PC-3 (cell line): Measurements from ENCODE around the gene GALNT18. TPM values are rescaled to one million over a fixed set of nuclear protein-coding genes. Genes with fewer than 3 reads are reported as not detected.
A peak's percentile ranks its signal among the peaks of the same experiment; 100 is the strongest.

Experiments used
- ATAC-seq: fragments of 200-7000 bp; cut with Tn5 transposase; 2 replicates; pipeline ENCODE4 v1.9.1; 2020; ENCODE audit warnings: mild to moderate bottlenecking, moderate library complexity
- BruUV-seq: library from RNA; stranded (reverse); fragments of 400-500 nt; replicated peaks from 2 replicates; lab custom pipeline; 2021; lab: Mats Ljungman, UMichigan
- CTCF ChIA-PET: fragments of 300-600 bp; sonication (Branson Sonifier 250); formaldehyde crosslinking; loops from one replicate; lab custom pipeline; 2022; ENCODE audit warnings: antibody characterized with exemption; lab: Charles Lee
- POLR2A ChIA-PET: fragments of 300-600 bp; sonication (Branson Sonifier 250); formaldehyde crosslinking; loops from one replicate; lab custom pipeline; 2022; ENCODE audit warnings: antibody characterized with exemption; ENCODE audit not compliant: unreplicated experiment; lab: Charles Lee
- DNase-seq: peaks from one replicate; pipeline ENCODE4 v3.0.0-alpha.2; 2015
- H2AFZ ChIP-seq: fragments of 300-600 bp; sonication (generic); 2 replicates; pipeline ENCODE4 v1.6.0; 2016; ENCODE audit warnings: antibody characterized with exemption, low read length
- H3F3A ChIP-seq: fragments of 300-600 bp; sonication (generic); one replicate; pipeline ENCODE4 v1.6.0; 2017; ENCODE audit warnings: antibody characterized with exemption, low read length, control low read depth, mild to moderate bottlenecking; ENCODE audit not compliant: unreplicated experiment
- H3K27ac ChIP-seq: fragments of 300-600 bp; sonication (generic); 2 replicates; pipeline ENCODE4 v1.5.1; 2016; ENCODE audit warnings: mild to moderate bottlenecking, low read length
- H3K27me3 ChIP-seq: fragments of 300-600 bp; sonication (generic); 2 replicates; pipeline ENCODE4 v1.6.1; 2016; ENCODE audit warnings: low read length, mixed read lengths
- H3K36me3 ChIP-seq: fragments of 300-600 bp; sonication (generic); 2 replicates; pipeline ENCODE4 v1.6.1; 2016; ENCODE audit warnings: low read depth, mixed run types, low read length, mixed read lengths
- H3K4me1 ChIP-seq: fragments of 300-600 bp; sonication (generic); 2 replicates; pipeline ENCODE4 v1.5.1; 2016; ENCODE audit warnings: low read length; ENCODE audit not compliant: insufficient read depth
- H3K4me2 ChIP-seq: fragments of 300-600 bp; sonication (generic); 2 replicates; pipeline ENCODE4 v1.6.0; 2016; ENCODE audit warnings: low read length
- H3K4me3 ChIP-seq: fragments of 300-600 bp; sonication (generic); 2 replicates; pipeline ENCODE4 v1.5.1; 2016; ENCODE audit warnings: mild to moderate bottlenecking, low read length, mixed read lengths
- H3K79me2 ChIP-seq: fragments of 300-600 bp; sonication (generic); 2 replicates; pipeline ENCODE4 v1.6.1; 2017; ENCODE audit warnings: low read length, mixed read lengths
- H3K9ac ChIP-seq: fragments of 300-600 bp; sonication (generic); 2 replicates; pipeline ENCODE4 v1.6.0; 2016; ENCODE audit warnings: mild to moderate bottlenecking, low read length
- H3K9me2 ChIP-seq: fragments of 300-600 bp; sonication (generic); replicated peaks from 2 replicates; pipeline ENCODE4 v1.6.1; 2016; ENCODE audit warnings: mixed run types, low read length, mixed read lengths
- H3K9me3 ChIP-seq: fragments of 300-600 bp; sonication (generic); 2 replicates; pipeline ENCODE4 v1.6.1; 2016; ENCODE audit warnings: low read length, mixed read lengths
- H4K20me1 ChIP-seq: fragments of 300-600 bp; sonication (generic); 2 replicates; pipeline ENCODE4 v1.6.1; 2016; ENCODE audit warnings: low read length, mixed read lengths
- EZH2 ChIP-seq: fragments of 300-600 bp; sonication (generic); IDR thresholded peaks from one replicate; pipeline ENCODE4 v1.6.1; 2017; ENCODE audit warnings: antibody characterized with exemption, mild to moderate bottlenecking, low read length; ENCODE audit not compliant: unreplicated experiment
- EZH2phosphoT487 ChIP-seq: fragments of 300-600 bp; sonication (generic); IDR thresholded peaks from 2 replicates; pipeline ENCODE4 v1.6.1; 2018; ENCODE audit warnings: mild to moderate bottlenecking, antibody characterized with exemption, low read length, borderline replicate concordance
- intact Hi-C: fragments of 100-400 bp; cut with micrococcal nuclease; formaldehyde crosslinking; loops from 2 replicates; pipeline ENCODE4 v1.9.0; 2023
- total RNA-seq: library from RNA; depleted of rRNA; stranded (reverse); fragments of >200 nt; gene quantifications from 2 replicates; pipeline ENCODE4 v1.2.3, GENCODE V29; 2014
- TF ChIP-seq, protein P1 (sequence below): fragments of 300-600 bp; sonication (generic); conservative IDR thresholded peaks from 2 replicates; pipeline ENCODE4 v1.5.1; 2017; ENCODE audit warnings: antibody characterized with exemption, low read depth, mild to moderate bottlenecking, low read length

Gene GALNT18
- total RNA-seq, 1 experiment from 2014 or later: 34.5 TPM

DNA sequence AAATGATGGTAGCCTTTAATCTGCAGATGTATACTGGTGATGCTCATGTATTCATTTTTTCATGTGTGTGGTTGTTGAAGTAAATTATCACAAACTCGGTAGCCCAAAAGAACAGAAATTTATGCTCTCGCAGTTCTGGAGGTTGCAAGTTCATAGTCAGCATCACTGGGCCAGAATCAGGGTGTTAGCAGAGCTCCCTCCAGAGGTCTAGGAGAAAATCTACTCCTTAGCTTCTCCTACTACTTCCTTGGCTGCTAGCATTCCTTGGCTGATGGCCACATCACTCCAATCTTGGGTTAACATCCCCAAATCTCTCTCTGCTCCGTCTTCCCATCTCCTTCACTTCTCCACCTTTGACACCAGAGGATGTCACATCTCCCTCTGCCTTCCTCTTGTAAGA is 45.3 kb upstream of the GALNT18 start:
- no peaks in the 10 kb centered on the region for H3K36me3 ChIP-seq
- H3K9me3 ChIP-seq: no peaks in the 10 kb centered on the region
- ChIA-PET POLR2A (no interaction called here), CTCF (no interaction called here)
- no peak for TF ChIP-seq EZH2
- TF ChIP-seq, protein P1, sequence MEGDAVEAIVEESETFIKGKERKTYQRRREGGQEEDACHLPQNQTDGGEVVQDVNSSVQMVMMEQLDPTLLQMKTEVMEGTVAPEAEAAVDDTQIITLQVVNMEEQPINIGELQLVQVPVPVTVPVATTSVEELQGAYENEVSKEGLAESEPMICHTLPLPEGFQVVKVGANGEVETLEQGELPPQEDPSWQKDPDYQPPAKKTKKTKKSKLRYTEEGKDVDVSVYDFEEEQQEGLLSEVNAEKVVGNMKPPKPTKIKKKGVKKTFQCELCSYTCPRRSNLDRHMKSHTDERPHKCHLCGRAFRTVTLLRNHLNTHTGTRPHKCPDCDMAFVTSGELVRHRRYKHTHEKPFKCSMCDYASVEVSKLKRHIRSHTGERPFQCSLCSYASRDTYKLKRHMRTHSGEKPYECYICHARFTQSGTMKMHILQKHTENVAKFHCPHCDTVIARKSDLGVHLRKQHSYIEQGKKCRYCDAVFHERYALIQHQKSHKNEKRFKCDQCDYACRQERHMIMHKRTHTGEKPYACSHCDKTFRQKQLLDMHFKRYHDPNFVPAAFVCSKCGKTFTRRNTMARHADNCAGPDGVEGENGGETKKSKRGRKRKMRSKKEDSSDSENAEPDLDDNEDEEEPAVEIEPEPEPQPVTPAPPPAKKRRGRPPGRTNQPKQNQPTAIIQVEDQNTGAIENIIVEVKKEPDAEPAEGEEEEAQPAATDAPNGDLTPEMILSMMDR: peak; percentile 37; the same call in 1 of the 2 replicates
- no peak for TF ChIP-seq EZH2phosphoT487
- no peak overlapping the region for H2AFZ ChIP-seq
- ATAC-seq: no peak
- H3K4me1 ChIP-seq: no peaks in the 10 kb centered on the region
- H3K27ac ChIP-seq: no peak overlapping the region
- no peaks in the 10 kb centered on the region for H3F3A ChIP-seq
- intact Hi-C loops: no loop called here
- peaks cover 67% of the 10 kb centered on the region for H3K27me3 ChIP-seq
- no peaks in the 10 kb centered on the region for H3K79me2 ChIP-seq
- no peak overlapping the region for H3K4me2 ChIP-seq
- H3K4me3 ChIP-seq: no peak overlapping the region
- H3K9ac ChIP-seq: no peak overlapping the region
- no peaks in the 10 kb centered on the region for H3K9me2 ChIP-seq
- BruUV-seq: no TSS peak
- no peaks in the 10 kb centered on the region for H4K20me1 ChIP-seq
- DNase-seq: peak; percentile 24

DNA sequence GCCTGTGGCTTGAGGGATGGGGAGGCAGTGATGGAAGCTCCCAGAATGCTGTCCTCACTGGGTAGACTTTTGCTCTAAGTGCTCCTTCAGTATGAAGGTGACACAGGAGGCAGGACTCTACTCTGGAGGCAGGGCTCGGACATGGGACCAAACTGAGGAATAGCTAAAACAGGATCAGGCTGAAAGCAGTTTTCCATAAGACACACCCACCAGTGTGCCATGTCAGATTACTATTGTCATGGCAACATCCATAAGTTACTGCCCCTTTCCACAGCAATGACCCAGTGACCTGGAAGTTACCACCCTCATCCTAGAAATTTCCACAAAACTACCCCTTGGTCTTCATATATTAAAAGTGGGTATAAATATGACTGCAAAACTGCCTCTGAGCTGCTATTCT is 43.6 kb upstream of the GALNT18 start:
- Histone ChIP-seq H3F3A (no peaks in the 10 kb centered on the region), H2AFZ (no peak overlapping the region), H3K4me1 (no peaks in the 10 kb centered on the region), H3K36me3 (no peaks in the 10 kb centered on the region), H3K79me2 (no peaks in the 10 kb centered on the region), H3K9me2 (no peaks in the 10 kb centered on the region), H3K4me3 (no peak overlapping the region), H3K9ac (no peak overlapping the region), H3K27ac (no peak overlapping the region), H3K9me3 (no peaks in the 10 kb centered on the region), H3K27me3 (peaks cover 69% of the 10 kb centered on the region), H4K20me1 (no peaks in the 10 kb centered on the region), H3K4me2 (no peak overlapping the region)
- ChIA-PET CTCF (no interaction called here), POLR2A (no interaction called here)
- DNase-seq (no peak), ATAC-seq (no peak)
- intact Hi-C loops: no loop called here
- no TSS peak for BruUV-seq
- TF ChIP-seq EZH2phosphoT487: no peak
- TF ChIP-seq EZH2: no peak
- TF ChIP-seq, protein P1: no peak

DNA sequence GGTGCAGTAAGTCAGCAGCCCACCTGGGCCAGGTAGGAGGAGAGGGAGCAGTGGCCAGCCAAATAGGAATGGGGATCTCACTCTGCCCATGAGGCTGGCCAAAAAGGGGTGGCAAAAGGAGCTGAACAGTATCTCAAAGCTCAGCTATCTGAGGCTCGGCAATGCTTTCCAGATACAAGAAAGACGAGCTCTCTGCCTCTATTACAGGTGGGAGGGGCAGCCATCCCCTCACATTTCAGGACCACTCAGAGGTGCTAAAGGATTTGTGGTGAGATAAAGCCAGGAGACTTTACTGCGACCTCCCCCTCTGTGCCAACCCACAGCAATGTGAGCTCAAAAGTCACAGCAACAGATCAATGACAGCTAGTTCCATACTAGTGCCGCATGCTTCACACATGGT is 42.1 kb upstream of the GALNT18 start:
- Histone ChIP-seq H3K4me1 (no peaks in the 10 kb centered on the region), H3F3A (no peaks in the 10 kb centered on the region), H3K27me3 (peaks cover 64% of the 10 kb centered on the region), H3K4me2 (no peak overlapping the region), H2AFZ (no peak overlapping the region), H3K9ac (no peak overlapping the region), H3K9me3 (no peaks in the 10 kb centered on the region), H4K20me1 (no peaks in the 10 kb centered on the region), H3K9me2 (no peaks in the 10 kb centered on the region), H3K36me3 (no peaks in the 10 kb centered on the region), H3K27ac (no peak overlapping the region), H3K4me3 (no peak overlapping the region), H3K79me2 (no peaks in the 10 kb centered on the region)
- ChIA-PET CTCF (no interaction called here), POLR2A (no interaction called here)
- intact Hi-C loops: no loop called here
- BruUV-seq: no TSS peak
- no peak for DNase-seq
- ATAC-seq: no peak
- TF ChIP-seq, protein P1: no peak
- TF ChIP-seq EZH2: no peak
- TF ChIP-seq EZH2phosphoT487: no peak
